Urinary bladder (tissue), 4 donors: Measurements from ENCODE around the gene NHLRC4. TPM values are rescaled to one million over a fixed set of nuclear protein-coding genes. Genes with fewer than 3 reads are reported as not detected.

ENCODE experiments used
- DNase-seq: peaks from one replicate; pipeline ENCODE4 v3.0.0-alpha.2; 2015; ENCODE audit errors: extremely low spot score
- H3K27ac ChIP-seq: one replicate; pipeline ENCODE4 v1.5.1; 2013; ENCODE audit warnings: low read depth, mild to moderate bottlenecking, moderate library complexity
- H3K36me3 ChIP-seq: one replicate; pipeline ENCODE4 v1.6.1; 2013; ENCODE audit warnings: mild to moderate bottlenecking, moderate library complexity; ENCODE audit not compliant: insufficient read depth
- H3K4me1 ChIP-seq: one replicate; pipeline ENCODE4 v1.6.1; 2013; ENCODE audit warnings: mild to moderate bottlenecking, moderate library complexity; ENCODE audit not compliant: insufficient read depth
- H3K4me3 ChIP-seq: one replicate; pipeline ENCODE4 v1.5.1; 2013; ENCODE audit warnings: low read depth, low read length
- WGBS: extraction: QIAGEN DNeasy Blood & Tissue Kit; methylation state at CpG from one replicate; pipeline ENCODE4 v1.1.7; 2013; 5-methylcytosine and 5-hydroxymethylcytosine counted together
- polyA plus RNA-seq: library from polyadenylated mRNA; stranded (reverse); fragments of 200-250 nt; gene quantifications from one replicate; pipeline ENCODE4 v1.2.3, GENCODE V29; 2013
- total RNA-seq: library from RNA; depleted of rRNA; stranded (reverse); fragments of >200 nt; gene quantifications from one replicate; pipeline ENCODE4 v1.2.3, GENCODE V29; 2014
- donor health status: healthy with polysubstance abuse.
- donor health status: healthy.

NHLRC4 gene
- total and polyA plus RNA-seq, 2 donors, result 1.0 to 1.8 TPM

DNA sequence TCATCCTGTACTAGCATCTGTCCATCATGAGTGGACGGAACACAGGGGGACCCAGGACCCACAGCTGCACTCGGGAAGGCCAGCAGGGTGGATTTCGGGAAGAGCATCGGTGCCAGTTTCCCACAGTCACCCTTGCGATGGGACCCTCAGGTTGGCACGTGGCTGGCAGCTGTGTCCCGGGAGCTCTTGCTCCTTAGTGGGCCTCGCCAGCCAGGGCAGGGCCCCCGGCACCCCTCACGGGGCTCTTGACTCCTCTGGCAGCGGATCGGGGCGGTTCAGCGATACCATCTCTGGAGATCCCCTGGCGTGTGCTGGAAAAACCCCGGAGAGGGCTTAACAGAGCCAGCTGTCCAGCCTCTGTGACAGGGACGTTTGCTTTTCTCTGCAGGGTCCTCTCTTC, 30.1 kb upstream of the NHLRC4 start:
- peaks cover 4% of the 10 kb centered on the region for H3K36me3 ChIP-seq
- H3K4me1 ChIP-seq, result no peaks in the 10 kb centered on the region
- WGBS, result 94% methylated on average over 17 of the region's 17 CpGs
- no peak overlapping the region for H3K4me3 ChIP-seq
- no peak overlapping the region for H3K27ac ChIP-seq
- no peak for DNase-seq

DNA sequence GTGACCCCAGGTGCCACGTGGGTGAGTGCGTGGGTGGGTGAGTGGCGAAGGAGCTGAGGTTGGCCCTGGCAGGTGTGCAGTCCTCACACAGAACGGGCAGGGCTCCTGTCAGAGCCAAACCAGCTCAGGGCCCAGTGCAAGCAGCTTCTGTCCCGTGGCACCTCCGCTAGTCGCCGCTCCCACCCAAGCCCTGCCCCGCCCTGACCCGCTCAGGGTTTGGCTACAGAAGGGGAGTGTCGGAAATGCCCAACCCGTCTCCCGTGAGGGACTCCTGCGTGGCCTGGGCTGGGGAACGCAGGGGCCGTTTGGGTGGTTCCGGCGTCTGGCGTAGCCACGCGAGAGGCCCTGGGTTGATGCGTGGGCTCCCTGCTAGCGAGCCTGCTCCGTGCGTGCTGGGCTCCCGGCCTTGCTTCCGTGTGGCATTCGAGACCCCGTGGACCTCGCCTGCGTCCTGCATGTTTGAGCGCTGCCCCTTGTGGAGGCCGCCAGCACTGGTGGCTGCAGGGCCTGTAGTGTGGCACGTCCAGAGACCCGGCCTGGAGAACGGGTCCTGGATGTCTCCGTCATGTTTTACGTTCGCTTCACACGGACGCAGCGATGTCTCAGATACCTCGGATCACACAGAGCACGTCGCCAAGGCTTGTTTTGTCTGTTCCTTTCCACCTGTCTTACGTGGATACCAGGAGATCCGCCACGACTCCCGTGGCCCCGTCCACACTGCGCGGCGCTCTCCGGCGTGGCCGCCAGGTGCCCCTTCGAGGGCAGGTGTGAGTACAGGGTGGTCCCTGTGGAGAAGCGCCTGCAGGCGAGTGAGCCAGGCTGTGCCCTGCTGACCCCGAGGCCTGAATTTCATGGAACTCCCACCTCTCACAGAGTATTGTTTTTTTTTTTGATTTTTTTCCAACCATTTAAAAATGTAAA, 29.1 kb upstream of the NHLRC4 start:
- no peak for DNase-seq
- WGBS, result 95% methylated on average over 60 of the region's 60 CpGs
- H3K4me1 ChIP-seq, result no peaks in the 10 kb centered on the region
- peaks cover 4% of the 10 kb centered on the region for H3K36me3 ChIP-seq
- no peak overlapping the region for H3K27ac ChIP-seq
- H3K4me3 ChIP-seq, result no peak overlapping the region

DNA sequence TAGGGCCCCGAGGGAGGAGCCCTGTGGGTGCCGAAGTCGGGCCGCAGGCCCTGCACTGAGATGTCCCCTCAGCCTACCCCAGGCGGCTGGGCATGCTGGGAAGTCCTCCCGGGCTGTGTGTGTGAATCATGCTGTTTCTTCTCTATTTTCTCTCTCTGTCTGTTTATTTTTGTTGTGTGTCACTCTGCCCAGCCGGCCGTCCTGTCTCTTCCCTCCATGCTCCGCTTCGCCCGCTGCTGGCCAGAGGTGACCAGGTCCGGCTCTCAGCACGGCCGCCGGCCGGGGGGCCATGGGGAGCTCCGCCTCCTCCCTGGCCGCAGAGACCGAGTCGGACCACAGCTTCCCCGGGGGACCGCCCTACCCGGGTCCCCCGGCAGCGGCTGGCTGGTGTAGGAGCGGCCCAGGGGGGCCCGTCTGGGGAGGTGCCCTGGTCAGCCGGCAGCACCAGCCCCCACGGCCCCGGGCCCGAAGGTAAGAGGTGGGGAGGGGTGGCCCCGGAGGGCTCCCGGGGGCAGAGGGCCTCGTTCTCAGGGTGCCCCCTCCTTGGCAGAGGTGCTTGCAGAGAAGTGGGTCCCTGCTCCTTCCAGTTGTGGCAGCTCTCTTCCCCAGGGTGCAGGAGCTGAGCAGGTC, 26.8 kb upstream of the NHLRC4 start:
- DNase-seq, result no peak
- Histone ChIP-seq H3K36me3 (peaks cover 4% of the 10 kb centered on the region), H3K27ac (no peak overlapping the region), H3K4me3 (no peak overlapping the region), H3K4me1 (no peaks in the 10 kb centered on the region)
- 89% methylated on average over 34 of the region's 34 CpGs for WGBS

DNA sequence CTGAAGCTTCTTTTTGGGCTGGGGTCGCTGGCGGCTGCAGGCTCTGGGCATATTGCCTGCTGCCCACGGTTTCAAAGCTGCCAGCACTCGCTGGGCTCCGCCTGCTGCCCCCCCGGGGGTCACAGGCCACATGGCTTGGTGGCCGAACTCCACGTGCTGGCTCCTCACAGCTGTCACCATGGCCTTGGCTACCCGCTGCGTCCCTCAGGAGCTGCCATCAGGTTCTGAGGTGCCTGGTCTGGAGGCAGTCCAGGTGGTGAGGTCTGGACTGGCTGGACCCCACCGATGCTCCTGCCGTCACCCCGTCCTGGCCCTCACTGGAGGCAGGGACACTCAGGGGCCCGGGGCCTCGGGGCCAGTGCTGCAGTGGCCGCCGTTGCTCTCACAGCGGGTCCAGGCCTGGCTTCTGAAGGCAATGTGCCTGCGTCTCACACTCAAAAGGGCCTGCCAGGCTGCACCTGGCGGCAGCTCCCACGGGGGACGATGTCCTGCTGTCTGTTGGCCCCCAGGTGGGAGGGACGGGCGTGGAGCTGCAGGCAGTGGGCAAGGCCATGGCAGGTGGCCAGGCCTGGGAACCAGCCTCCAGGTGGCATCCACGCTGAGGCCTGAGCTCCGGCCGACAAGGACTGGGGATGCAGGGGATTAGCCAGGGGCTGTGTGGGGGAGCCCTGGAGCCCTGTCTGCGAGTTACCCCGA, 26.0 kb upstream of the NHLRC4 start:
- no peaks in the 10 kb centered on the region for H3K4me1 ChIP-seq

DNA sequence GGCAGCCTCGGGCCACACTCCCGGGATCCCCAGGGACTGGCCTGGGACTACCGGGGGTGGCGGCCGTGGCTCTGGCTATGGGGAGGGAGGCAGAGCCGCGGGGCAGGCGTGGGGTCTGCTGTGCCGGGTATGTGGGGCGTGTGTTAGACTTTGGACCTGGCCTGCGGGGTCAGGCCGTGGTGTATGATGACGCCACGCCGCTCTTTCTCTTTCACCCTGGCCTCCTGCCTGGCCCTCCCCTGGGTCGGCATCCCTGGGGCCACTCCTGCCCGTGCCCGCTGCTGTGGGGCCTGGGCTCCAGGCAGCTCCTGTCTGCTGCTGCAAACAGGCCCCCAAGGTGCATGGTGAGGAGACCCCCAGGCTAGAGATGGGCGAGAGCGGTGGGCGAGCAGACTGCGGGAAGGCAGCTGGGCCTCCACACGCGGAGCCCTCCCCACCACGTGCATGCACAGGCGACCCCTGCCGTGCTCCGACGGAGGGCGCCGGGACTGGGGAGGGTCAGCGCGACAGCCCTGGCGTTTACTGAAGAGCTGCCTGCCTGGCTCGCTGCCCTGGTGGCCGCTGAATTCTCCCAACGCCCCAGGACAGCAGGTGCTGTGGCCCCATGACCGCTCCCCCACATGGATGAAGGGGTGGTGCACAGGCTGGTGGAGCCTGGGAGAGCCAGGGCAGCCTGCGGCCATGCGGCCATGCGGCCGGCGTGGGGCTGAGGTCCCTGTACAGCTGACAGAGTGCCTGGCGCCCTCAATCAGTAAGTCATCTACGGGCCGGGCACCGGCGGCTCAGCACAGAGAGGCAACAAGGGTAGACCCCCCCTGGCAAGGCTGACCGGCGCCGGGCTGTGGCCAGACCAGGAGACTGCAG, 23.3 kb upstream of the NHLRC4 start:
- no peaks in the 10 kb centered on the region for H3K4me1 ChIP-seq
- WGBS, result 91% methylated on average over 51 of the region's 51 CpGs
- H3K27ac ChIP-seq, result no peak overlapping the region
- no peak overlapping the region for H3K4me3 ChIP-seq
- DNase-seq, result no peak
- peaks cover 4% of the 10 kb centered on the region for H3K36me3 ChIP-seq

More for the DNA sequence above, 26.0 kb upstream of the NHLRC4 start:
- no peak overlapping the region for H3K4me3 ChIP-seq
- WGBS, result 86% methylated on average over 29 of the region's 29 CpGs
- H3K36me3 ChIP-seq, result peaks cover 4% of the 10 kb centered on the region
- DNase-seq, result no peak
- no peak overlapping the region for H3K27ac ChIP-seq

DNA sequence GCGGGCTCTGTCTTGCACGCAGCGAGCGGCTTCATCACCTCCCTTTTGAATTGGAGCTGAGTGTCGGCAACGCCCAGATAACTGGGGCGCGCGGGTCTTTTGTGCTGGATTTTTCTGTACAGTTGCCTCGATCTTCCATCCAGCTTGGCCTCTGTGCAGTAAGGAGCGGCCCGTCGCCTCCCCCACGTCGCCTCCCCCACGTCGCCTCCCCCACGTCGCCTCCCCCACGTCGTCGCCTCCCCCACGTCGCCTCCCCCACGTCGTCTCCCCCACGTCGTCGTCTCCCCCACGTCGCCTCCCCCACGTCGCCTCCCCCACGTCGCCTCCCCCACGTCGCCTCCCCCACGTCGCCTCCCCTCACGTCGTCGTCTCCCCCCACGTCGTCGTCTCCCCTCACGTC, 22.3 kb upstream of the NHLRC4 start:
- no peak for DNase-seq
- no peak overlapping the region for H3K4me3 ChIP-seq
- WGBS, result 90% methylated on average over 46 of the region's 46 CpGs
- no peak overlapping the region for H3K27ac ChIP-seq
- peaks cover 4% of the 10 kb centered on the region for H3K36me3 ChIP-seq
- no peaks in the 10 kb centered on the region for H3K4me1 ChIP-seq

DNA sequence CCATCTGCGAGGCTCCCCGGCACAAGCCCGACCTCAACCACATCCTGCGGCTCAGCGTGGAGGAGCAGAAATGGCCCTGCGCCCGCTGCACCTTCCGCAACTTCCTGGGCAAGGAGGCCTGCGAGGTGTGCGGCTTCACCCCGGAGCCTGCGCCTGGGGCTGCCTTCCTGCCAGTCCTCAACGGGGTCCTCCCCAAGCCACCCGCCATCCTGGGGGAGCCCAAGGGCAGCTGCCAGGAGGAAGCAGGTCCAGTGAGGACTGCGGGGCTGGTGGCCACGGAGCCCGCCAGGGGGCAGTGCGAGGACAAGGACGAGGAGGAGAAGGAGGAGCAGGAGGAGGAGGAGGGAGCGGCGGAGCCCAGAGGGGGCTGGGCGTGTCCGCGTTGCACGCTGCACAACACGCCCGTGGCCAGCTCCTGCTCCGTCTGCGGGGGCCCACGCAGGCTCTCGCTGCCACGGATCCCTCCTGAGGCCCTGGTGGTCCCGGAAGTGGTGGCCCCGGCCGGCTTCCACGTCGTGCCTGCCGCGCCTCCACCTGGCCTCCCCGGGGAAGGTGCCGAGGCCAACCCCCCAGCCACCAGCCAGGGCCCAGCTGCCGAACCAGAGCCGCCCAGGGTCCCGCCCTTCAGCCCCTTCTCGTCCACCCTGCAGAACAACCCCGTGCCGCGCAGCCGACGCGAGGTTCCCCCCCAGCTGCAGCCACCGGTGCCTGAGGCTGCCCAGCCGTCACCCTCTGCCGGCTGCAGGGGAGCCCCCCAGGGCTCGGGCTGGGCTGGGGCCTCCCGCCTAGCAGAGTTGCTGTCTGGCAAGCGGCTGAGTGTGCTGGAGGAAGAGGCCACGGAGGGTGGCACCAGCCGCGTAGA, 19.7 kb upstream of the NHLRC4 start:
- H3K4me3 ChIP-seq, result no peak overlapping the region
- H3K4me1 ChIP-seq, result no peaks in the 10 kb centered on the region
- no peak for DNase-seq
- H3K36me3 ChIP-seq, result peaks cover 2% of the 10 kb centered on the region
- 75% methylated on average over 60 of the region's 60 CpGs for WGBS
- no peak overlapping the region for H3K27ac ChIP-seq

DNA sequence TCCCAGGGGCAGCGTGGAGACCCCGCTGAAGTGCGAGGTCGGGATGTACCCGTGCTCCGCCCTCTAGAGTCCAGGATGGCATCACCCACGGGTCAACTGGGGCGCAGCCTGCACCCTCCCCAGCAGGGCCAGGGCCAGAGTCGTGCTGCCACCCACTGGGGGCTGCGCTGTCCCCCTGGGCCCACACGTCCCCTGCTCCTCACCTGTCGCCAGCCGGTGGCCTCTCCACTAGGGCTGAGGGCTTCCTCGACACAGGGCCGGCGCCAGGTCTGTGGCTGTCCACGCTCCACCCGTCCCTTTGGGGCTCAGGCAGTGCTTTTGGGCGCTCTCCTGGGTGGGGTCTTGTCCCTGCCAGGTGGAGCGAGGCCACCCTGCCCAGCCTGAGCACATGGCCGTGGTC, 18.2 kb upstream of the NHLRC4 start:
- no peak for DNase-seq
- H3K36me3 ChIP-seq, result peaks cover 2% of the 10 kb centered on the region

DNA sequence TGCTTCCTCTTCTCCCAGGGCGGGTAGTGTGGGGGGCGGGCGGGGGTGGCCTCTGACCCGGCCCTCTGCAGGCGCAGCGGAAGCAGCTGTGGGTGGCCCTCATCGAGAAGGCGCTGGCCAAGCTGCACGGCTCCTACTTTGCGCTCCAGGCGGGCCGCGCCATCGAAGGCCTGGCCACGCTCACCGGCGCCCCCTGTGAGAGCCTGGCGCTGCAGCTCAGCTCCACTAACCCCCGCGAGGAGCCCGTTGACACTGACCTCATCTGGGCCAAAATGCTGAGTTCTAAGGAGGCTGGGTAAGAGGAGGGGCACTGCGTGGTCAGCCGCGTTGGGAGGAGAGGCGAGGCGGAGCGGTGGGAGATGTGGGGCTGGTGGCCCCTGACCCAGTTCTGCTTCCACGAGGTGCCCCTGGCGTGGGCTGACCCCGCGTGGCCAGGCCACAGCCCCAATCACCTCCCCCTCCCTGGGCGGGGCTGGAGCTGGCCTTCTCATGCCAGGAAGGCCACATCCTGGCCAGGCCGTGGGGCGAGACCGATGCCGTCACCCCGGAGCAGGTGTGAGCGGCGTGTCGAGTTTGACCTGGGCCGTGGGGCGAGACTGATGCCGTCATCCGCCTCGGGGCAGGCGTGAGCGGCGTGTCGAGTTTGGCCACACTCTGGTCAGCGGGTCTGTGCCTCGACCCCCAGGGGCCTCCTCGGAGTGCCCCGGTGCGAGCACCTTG, 17.1 kb upstream of the NHLRC4 start:
- peaks cover 2% of the 10 kb centered on the region for H3K36me3 ChIP-seq
- no peaks in the 10 kb centered on the region for H3K4me1 ChIP-seq
- no peak overlapping the region for H3K4me3 ChIP-seq
- H3K27ac ChIP-seq, result no peak overlapping the region
- DNase-seq, result no peak
- 95% methylated on average over 54 of the region's 54 CpGs for WGBS

More for the DNA sequence above, 18.2 kb upstream of the NHLRC4 start:
- WGBS, result 95% methylated on average over 21 of the region's 21 CpGs
- no peak overlapping the region for H3K4me3 ChIP-seq
- H3K4me1 ChIP-seq, result no peaks in the 10 kb centered on the region
- H3K27ac ChIP-seq, result no peak overlapping the region

DNA sequence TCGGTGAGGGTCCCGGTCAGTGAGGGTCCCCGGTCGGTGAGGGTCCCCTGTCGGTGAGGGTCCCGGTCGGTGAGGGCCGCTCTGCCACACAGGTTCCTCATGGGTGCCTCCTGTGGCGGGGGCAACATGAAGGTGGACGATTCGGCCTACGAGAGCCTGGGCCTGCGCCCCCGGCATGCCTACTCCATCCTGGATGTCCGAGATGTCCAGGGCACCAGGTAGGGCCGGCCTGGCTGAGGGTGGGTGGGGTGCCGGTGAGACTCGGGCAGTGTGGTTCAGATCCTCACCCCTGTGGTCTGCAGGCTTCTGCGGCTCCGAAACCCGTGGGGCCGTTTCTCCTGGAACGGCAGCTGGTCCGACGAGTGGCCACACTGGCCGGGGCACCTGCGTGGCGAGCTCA, 15.6 kb upstream of the NHLRC4 start:
- no peaks in the 10 kb centered on the region for H3K4me1 ChIP-seq
- WGBS, result 96% methylated on average over 28 of the region's 28 CpGs
- no peak overlapping the region for H3K4me3 ChIP-seq
- DNase-seq, result no peak
- peaks cover 2% of the 10 kb centered on the region for H3K36me3 ChIP-seq
- H3K27ac ChIP-seq, result no peak overlapping the region

DNA sequence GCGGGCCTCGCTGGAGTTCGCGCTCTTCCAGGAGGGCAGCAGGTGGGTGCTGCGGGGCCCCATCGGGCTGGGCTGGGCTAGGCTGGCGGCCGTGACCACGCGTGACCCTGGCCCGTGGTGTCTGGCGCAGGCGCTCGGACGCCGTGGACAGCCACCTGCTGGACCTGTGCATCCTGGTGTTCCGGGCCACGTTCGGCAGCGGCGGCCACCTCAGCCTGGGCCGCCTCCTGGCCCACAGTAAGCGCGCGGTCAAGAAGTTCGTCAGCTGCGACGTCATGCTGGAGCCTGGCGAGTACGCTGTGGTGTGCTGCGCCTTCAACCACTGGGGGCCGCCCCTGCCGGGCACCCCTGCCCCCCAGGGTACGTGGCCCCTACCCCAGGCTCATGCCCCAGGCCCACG, 14.6 kb upstream of the NHLRC4 start:
- peaks cover 2% of the 10 kb centered on the region for H3K36me3 ChIP-seq
- WGBS, result 97% methylated on average over 35 of the region's 35 CpGs
- H3K4me1 ChIP-seq, result no peaks in the 10 kb centered on the region
- no peak overlapping the region for H3K4me3 ChIP-seq
- DNase-seq, result no peak
- no peak overlapping the region for H3K27ac ChIP-seq
